Right lobe of liver (tissue), 4 donors: Measurements from ENCODE around the gene CA9.

ENCODE experiments used
- POLR2A ChIP-seq: fragments of 450-650 bp; IDR thresholded peaks from one replicate; pipeline ENCODE4 v1.6.1; 2017; ENCODE audit warnings: antibody characterized with exemption, mild to moderate bottlenecking
- TF ChIP-seq, protein P1 (sequence below), 4 donors: fragments of 200-600 bp in 3 of 4; fragments of 450-650 bp in 1 of 4; IDR thresholded peaks; one replicate each; pipeline versions ENCODE4 v1.5.1 to v1.8.0; 2016 to 2022; ENCODE audit warnings: antibody characterized with exemption in 4 of 4, mild to moderate bottlenecking in 2 of 4
- donor health status: DM: no; HTN: no; CAD: no.
- donor health status: DM: no; HTN: no; CAD: no.
- donor health status: DM: no; HTN: yes; CAD: no.

DNA sequence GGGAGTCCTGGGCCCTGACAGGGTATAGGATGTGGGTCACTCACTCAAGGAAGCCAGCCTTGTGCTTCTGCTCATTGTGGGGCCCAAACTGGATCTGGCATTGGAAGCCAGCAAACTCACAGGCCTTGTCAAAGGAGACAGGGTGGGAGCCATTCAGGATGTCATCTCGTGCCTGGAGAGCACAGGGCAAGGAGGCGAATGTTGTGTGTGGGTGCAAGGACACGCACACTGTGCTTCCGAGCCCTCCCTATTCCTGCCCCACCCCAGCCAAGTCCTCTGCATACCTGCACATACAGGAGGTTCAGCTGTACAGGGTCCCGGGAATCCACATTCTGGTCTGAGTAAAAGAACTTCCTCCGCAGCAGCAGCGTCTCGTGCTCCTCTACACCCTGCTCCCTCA lies 50.2 kb downstream of the CA9 start:
- TF ChIP-seq, protein P1, sequence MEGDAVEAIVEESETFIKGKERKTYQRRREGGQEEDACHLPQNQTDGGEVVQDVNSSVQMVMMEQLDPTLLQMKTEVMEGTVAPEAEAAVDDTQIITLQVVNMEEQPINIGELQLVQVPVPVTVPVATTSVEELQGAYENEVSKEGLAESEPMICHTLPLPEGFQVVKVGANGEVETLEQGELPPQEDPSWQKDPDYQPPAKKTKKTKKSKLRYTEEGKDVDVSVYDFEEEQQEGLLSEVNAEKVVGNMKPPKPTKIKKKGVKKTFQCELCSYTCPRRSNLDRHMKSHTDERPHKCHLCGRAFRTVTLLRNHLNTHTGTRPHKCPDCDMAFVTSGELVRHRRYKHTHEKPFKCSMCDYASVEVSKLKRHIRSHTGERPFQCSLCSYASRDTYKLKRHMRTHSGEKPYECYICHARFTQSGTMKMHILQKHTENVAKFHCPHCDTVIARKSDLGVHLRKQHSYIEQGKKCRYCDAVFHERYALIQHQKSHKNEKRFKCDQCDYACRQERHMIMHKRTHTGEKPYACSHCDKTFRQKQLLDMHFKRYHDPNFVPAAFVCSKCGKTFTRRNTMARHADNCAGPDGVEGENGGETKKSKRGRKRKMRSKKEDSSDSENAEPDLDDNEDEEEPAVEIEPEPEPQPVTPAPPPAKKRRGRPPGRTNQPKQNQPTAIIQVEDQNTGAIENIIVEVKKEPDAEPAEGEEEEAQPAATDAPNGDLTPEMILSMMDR (IDR thresholded peaks at IDR 0.05), result no peak
- TF ChIP-seq POLR2A, result no peak
